ENCODE measurements around the gene ARHGAP15.
"Not testable (repeated sequence)": the region's sequence is repeated elsewhere in the genome, so short reads cannot be mapped to it uniquely, and the experiment has no call there.

Gene ARHGAP15

DNA sequence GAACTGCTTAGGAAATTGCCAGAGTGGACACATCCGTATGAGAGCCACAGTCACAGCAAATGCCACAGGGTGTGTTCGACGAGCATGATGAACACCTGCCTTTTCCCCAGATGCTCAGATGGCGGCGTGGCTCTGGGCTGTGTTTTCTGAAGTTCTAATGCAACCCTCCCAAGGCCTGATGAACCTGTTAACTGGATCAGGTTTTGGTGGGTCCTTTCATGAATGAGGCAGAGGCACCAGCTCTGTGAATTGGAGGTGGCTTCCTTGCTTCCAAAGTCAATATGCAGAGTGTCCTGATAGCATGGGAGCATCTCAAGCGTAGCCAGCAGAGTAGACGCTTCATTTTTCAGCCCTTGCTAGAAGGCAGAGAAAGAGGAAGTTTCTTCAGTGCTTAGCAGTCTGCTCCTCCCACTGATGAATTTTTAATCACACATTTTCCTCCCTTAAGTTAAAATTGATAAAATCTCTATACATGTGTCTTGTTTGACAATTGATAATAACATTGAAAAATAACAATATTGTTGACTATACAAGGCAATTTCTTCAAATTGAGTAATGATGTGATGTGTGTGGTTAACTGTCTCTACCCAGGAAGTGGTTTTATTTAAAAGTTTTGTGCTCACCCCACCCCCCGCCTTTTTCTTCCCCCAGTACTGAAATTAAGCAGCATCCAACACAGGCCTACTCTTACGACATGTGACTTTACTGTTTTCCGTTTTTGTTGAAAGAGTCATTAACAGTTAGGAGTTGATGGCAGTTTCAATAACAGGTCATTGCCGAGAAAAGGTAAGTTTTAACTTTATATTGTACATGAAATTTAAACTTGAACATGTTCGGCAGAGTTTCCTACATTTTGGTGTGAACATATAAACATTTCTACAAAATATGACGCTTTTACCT is at the start of gene ARHGAP15:
Gene ARHGAP15 (plus strand): TSS at position 739 of the 900 bp plus-strand sequence.
- peak within 1 kb of the TSS; percentile 41 for H3K4me3 ChIP-seq (ENCODE audit: low read length)
- H3K36me3 ChIP-seq (ENCODE audit: control insufficient read depth, insufficient read depth, low read length), result no peaks in the 10 kb centered on the region
- no peak within 1 kb of the TSS for H3K27ac ChIP-seq (ENCODE audit: low read depth, low read length)
- no peaks in the 10 kb centered on the region for H3K27me3 ChIP-seq (ENCODE audit: control insufficient read depth, insufficient read depth, low read length)
- H3K9ac ChIP-seq (ENCODE audit: low read length), result no peak within 1 kb of the TSS
- H3K4me1 ChIP-seq (ENCODE audit: control insufficient read depth, insufficient read depth, low read length), result no peaks in the 10 kb centered on the region

DNA sequence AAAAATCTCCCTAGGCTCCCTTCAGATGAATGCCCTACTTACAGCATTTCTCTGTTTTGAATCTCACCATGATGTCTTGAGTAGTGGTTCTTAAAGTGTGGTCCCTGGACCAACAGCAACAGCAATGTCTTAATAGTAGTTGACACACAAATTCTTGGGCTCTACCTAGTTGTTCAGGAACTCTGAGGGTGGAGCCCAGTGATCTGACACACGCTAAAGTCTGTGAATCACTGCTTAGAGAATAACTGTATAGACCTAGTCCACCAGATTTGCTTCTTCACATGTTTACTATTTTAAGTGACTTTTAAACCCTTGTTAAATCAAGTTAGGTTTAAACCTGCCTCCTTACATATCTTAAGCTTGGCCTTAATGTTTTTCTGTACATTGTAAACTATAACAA is 47.6 kb upstream of the ARHGAP15 start:
- H3K36me3 ChIP-seq (ENCODE audit: control insufficient read depth, insufficient read depth, low read length), result no peaks in the 10 kb centered on the region
- H3K4me1 ChIP-seq (ENCODE audit: control insufficient read depth, insufficient read depth, low read length), result no peaks in the 10 kb centered on the region
- no peaks in the 10 kb centered on the region for H3K27me3 ChIP-seq (ENCODE audit: control insufficient read depth, insufficient read depth, low read length)
- no peak overlapping the region for H3K4me3 ChIP-seq (ENCODE audit: low read length)
- no peak overlapping the region for H3K9ac ChIP-seq (ENCODE audit: low read length)
- no peak overlapping the region for H3K27ac ChIP-seq (ENCODE audit: low read depth, low read length)

DNA sequence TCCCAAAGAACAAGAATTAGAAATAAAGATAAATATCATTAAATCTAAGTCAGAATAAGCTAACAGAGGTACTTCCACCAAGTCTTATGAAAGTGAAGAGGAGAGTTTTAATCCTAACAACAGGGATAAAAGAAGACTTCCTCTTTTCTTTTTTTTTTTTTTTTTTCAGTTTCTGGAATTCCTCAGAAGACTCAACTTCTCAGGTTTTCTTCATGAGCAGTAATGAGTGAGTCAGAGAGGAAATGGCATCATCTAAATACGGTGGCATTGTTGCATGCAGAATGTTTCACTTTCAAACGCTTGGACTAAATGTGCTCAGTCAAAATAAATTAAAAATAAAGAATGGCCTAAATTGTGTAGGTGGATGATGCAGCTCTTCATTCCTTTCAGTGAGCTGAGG is 45.6 kb upstream of the ARHGAP15 start:
- Histone ChIP-seq H3K27me3 (ENCODE audit: control insufficient read depth, insufficient read depth, low read length) (no peaks in the 10 kb centered on the region), H3K9ac (ENCODE audit: low read length) (no peak overlapping the region), H3K36me3 (ENCODE audit: control insufficient read depth, insufficient read depth, low read length) (no peaks in the 10 kb centered on the region), H3K27ac (ENCODE audit: low read depth, low read length) (no peak overlapping the region), H3K4me3 (ENCODE audit: low read length) (no peak overlapping the region), H3K4me1 (ENCODE audit: control insufficient read depth, insufficient read depth, low read length) (no peaks in the 10 kb centered on the region)

DNA sequence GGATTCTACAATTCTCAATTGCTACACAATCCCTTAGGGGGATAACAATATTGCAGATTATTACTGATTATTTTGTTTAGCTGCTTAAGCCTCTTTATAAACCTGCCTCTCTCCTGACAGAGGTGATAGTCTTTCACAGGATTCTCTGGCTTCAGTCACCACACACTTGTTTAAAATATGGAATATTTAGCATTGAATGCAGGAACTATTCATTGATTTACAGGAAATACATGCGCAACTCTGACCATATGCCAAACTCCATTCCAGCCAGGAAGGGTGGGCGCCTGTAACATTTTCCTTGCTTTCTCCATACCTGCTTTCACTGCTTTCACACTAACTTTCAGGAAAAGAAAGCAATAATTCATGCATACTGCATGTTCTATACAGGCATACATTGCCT is 44.8 kb upstream of the ARHGAP15 start:
- no peaks in the 10 kb centered on the region for H3K36me3 ChIP-seq (ENCODE audit: control insufficient read depth, insufficient read depth, low read length)
- H3K9ac ChIP-seq (ENCODE audit: low read length), result no peak overlapping the region
- no peak overlapping the region for H3K4me3 ChIP-seq (ENCODE audit: low read length)
- no peaks in the 10 kb centered on the region for H3K27me3 ChIP-seq (ENCODE audit: control insufficient read depth, insufficient read depth, low read length)
- H3K4me1 ChIP-seq (ENCODE audit: control insufficient read depth, insufficient read depth, low read length), result no peaks in the 10 kb centered on the region
- H3K27ac ChIP-seq (ENCODE audit: low read depth, low read length), result no peak overlapping the region

DNA sequence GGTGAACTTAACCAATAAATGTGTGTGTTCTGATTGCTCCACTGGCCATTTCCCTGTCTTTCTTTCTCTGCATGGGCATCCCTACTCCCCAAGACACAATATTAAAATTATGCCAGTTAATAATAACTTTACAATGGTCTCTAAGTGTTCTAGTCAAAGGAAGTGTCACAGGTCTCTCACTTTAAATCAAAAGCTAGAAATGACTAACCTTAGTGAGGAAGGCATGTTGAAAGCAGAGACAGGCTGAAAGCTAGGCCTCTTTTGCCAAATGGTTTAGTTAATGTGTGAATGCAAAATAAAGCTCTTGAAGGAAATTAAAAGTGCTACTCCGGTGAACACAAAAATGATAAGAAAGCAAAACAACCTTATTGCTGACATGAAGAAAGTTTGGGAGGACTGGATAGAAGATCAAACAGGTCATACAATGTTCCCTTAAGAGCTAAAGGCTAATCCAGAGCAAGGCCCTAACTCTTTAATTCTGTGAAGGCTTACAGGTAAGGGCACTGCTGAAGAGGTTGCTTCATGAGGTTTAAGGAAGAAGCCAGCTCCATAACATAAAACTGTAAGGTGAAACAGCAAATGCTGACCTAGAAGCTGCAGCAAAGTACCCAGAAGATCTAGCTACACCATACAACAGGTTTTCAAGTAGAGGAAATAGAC is 44.0 kb upstream of the ARHGAP15 start:
- Histone ChIP-seq H3K36me3 (ENCODE audit: control insufficient read depth, insufficient read depth, low read length) (no peaks in the 10 kb centered on the region), H3K4me3 (ENCODE audit: low read length) (no peak overlapping the region), H3K4me1 (ENCODE audit: control insufficient read depth, insufficient read depth, low read length) (no peaks in the 10 kb centered on the region), H3K27me3 (ENCODE audit: control insufficient read depth, insufficient read depth, low read length) (no peaks in the 10 kb centered on the region), H3K9ac (ENCODE audit: low read length) (no peak overlapping the region), H3K27ac (ENCODE audit: low read depth, low read length) (no peak overlapping the region)

DNA sequence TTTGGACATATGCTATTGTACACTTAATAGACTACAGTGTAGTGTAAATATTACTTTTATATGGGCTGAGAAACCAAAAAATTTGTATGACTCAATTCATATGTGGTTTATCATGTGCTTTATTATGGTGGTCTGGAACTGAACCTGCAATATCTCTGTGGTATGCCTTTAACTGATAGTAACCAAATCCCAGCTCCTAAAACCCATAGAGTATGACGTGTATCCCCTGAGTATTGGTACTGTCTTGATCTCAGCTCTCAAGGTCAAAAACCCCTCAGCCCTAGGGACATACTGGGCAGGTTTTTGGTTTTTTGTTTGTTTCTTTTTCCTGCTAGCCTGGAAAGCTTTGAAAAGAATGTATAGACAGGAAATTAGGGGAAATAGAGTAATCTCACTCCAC is 42.2 kb upstream of the ARHGAP15 start:
- H3K27ac ChIP-seq (ENCODE audit: low read depth, low read length), result no peak overlapping the region
- no peak overlapping the region for H3K4me3 ChIP-seq (ENCODE audit: low read length)
- no peaks in the 10 kb centered on the region for H3K27me3 ChIP-seq (ENCODE audit: control insufficient read depth, insufficient read depth, low read length)
- H3K36me3 ChIP-seq (ENCODE audit: control insufficient read depth, insufficient read depth, low read length), result no peaks in the 10 kb centered on the region
- no peaks in the 10 kb centered on the region for H3K4me1 ChIP-seq (ENCODE audit: control insufficient read depth, insufficient read depth, low read length)
- no peak overlapping the region for H3K9ac ChIP-seq (ENCODE audit: low read length)

DNA sequence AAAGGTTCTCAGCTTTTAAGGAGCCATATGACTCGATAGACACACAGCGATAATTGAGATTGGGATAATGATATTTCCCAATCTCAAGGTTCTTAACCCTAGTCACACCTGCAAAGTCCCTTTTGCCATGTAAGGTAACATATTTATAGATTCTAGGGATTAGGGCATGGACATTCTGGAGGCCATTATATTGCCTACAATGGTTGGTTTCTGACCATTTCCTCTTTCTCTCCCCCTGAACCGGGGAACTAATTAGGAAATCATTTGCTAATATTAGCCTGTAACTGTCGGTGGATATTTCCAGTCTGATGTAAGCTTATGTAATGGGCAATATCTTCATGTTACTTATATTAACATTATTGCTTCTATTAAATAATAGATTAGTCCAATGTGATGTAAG is 40.8 kb upstream of the ARHGAP15 start:
- Histone ChIP-seq H3K27me3 (ENCODE audit: control insufficient read depth, insufficient read depth, low read length) (no peaks in the 10 kb centered on the region), H3K36me3 (ENCODE audit: control insufficient read depth, insufficient read depth, low read length) (no peaks in the 10 kb centered on the region), H3K4me1 (ENCODE audit: control insufficient read depth, insufficient read depth, low read length) (no peaks in the 10 kb centered on the region), H3K27ac (ENCODE audit: low read depth, low read length) (no peak overlapping the region), H3K9ac (ENCODE audit: low read length) (no peak overlapping the region), H3K4me3 (ENCODE audit: low read length) (no peak overlapping the region)

DNA sequence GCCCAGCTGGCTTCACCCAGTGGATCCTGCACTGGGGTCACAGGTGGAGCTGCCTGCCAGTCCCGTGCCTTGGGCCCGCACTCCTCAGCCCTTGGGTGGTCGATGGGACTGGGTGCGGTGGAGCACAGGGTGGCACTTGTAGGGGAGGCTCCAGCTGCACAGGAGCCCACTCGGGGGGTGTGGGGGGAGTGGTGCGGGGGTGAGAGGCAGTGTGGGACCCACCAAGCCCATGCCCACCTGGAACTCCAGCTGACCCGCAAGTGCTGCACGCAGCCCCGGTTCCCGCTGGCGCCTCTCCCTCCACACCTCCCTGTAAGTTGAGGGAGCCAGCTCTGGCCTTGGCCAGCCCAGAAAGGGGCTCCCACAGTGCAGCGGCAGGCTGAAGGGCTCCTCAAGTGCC is 39.7 kb upstream of the ARHGAP15 start:
- not testable (repeated sequence) for H3K27ac ChIP-seq (ENCODE audit: low read depth, low read length); H3K4me3 ChIP-seq (ENCODE audit: low read length); H3K36me3 ChIP-seq (ENCODE audit: control insufficient read depth, insufficient read depth, low read length); H3K27me3 ChIP-seq (ENCODE audit: control insufficient read depth, insufficient read depth, low read length); H3K4me1 ChIP-seq (ENCODE audit: control insufficient read depth, insufficient read depth, low read length); H3K9ac ChIP-seq (ENCODE audit: low read length)

DNA sequence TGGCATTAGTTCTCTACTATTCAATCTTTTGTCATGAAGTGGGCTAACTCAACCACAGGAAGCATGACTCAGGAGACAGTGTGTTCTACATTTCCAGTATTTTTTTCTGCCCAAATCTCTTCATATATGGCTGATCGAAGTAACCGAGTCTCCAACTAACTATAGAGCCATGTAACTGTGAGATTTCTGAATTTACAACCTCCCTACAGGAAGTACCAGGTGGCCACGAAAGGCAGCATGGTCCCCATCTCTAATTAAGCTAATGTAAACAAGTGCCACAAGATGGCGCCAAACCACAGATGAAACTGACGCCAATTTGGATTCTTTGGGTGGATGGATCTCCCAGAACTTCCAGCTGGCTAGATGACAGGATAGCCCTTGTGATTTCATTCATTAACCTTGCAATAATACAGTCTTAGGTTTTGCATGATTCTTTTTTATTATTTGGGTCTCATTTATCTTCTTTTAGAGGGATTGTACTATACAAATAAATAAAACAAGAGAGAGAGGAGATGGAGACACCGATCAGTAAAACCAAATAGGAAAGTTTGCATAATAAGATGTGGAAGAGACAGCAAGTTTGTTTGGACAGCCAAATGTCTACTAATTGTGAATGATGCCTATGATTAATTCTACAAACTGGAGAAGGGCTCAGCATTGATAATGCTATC is 18.3 kb upstream of the ARHGAP15 start:
- Histone ChIP-seq H3K36me3 (ENCODE audit: control insufficient read depth, insufficient read depth, low read length) (no peaks in the 10 kb centered on the region), H3K27me3 (ENCODE audit: control insufficient read depth, insufficient read depth, low read length) (no peaks in the 10 kb centered on the region), H3K27ac (ENCODE audit: low read depth, low read length) (no peak overlapping the region), H3K4me1 (ENCODE audit: control insufficient read depth, insufficient read depth, low read length) (no peaks in the 10 kb centered on the region), H3K4me3 (ENCODE audit: low read length) (no peak overlapping the region), H3K9ac (ENCODE audit: low read length) (no peak overlapping the region)

DNA sequence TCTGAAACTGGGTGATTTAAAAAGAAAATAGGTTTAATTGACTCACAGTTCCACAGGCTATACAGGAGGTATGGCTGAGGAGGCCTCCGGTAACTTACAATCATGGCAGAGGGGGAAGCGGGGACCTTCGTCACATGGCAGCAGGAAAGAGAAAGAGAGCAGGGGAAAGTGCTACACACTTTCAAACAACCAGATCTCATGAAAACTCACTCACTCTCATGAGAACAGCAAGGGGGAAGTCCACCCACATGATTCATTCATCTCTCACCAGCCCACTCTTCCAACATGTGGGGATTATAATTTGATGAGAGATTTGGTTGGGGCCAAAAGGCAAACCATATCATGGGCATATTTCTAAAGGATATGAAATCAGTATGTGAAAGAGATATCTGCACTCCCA is 12.0 kb upstream of the ARHGAP15 start:
- H3K36me3 ChIP-seq (ENCODE audit: control insufficient read depth, insufficient read depth, low read length), result no peaks in the 10 kb centered on the region

DNA sequence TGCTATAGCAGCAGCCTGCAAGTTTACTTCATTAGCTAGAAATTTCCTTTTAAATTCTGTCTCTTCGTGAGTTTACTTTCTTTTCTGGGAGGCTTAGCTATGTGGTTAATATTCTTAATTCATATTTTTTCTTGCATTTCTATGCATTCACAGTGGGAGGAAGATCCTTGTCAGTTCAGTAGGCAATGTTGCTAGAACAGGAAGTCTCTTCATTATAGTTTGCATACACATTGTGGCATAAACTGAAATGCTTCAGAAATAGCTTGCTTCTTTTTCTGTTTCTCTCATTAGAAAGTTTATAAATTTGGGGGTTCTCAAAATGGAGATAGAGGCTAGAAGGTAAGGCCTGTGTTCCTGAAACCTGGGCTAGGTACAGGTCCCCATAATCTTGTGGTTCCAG is 8.1 kb upstream of the ARHGAP15 start:
- no peaks in the 10 kb centered on the region for H3K4me1 ChIP-seq (ENCODE audit: control insufficient read depth, insufficient read depth, low read length)
- H3K36me3 ChIP-seq (ENCODE audit: control insufficient read depth, insufficient read depth, low read length), result no peaks in the 10 kb centered on the region
- no peaks in the 10 kb centered on the region for H3K27me3 ChIP-seq (ENCODE audit: control insufficient read depth, insufficient read depth, low read length)
- no peak overlapping the region for H3K4me3 ChIP-seq (ENCODE audit: low read length)
- no peak overlapping the region for H3K9ac ChIP-seq (ENCODE audit: low read length)
- no peak overlapping the region for H3K27ac ChIP-seq (ENCODE audit: low read depth, low read length)

More for the DNA sequence above, 12.0 kb upstream of the ARHGAP15 start:
- Histone ChIP-seq H3K27ac (ENCODE audit: low read depth, low read length) (no peak overlapping the region), H3K4me3 (ENCODE audit: low read length) (no peak overlapping the region), H3K4me1 (ENCODE audit: control insufficient read depth, insufficient read depth, low read length) (no peaks in the 10 kb centered on the region), H3K9ac (ENCODE audit: low read length) (no peak overlapping the region), H3K27me3 (ENCODE audit: control insufficient read depth, insufficient read depth, low read length) (no peaks in the 10 kb centered on the region)

DNA sequence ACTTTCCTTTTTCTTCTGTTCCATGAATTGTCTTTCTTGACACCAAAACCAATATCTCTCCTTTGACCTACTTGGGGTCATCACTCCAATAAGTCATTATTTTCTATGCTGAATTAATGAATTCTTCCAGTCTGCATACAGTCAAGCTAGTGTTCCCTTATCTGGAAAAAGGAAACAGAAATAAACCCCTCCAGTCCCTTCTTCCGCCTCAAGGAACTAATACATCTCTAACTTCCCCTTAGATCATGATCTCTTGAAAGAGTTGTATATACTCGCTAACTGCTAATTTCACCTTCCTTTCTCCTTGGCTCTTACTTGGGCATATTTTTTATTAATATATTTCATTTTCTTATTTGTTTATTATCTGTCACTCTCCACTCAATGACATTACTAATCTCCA is 7.3 kb upstream of the ARHGAP15 start:
- Histone ChIP-seq H3K4me1 (ENCODE audit: control insufficient read depth, insufficient read depth, low read length) (no peaks in the 10 kb centered on the region), H3K27ac (ENCODE audit: low read depth, low read length) (no peak overlapping the region), H3K4me3 (ENCODE audit: low read length) (no peak overlapping the region), H3K9ac (ENCODE audit: low read length) (no peak overlapping the region), H3K27me3 (ENCODE audit: control insufficient read depth, insufficient read depth, low read length) (no peaks in the 10 kb centered on the region), H3K36me3 (ENCODE audit: control insufficient read depth, insufficient read depth, low read length) (no peaks in the 10 kb centered on the region)
